Activated CD4-positive, alpha-beta T cell treated with anti-CD3 and anti-CD28 coated beads for 1 hour (primary cell): ENCODE results near the gene IGHMBP2.
A peak's percentile ranks its signal among the peaks of the same experiment; 100 is the strongest.
"Not testable (repeated sequence)": the region's sequence is repeated elsewhere in the genome, so short reads cannot be mapped to it uniquely, and the experiment has no call there.

ENCODE experiments used
- DNase-seq: peaks from one replicate; pipeline ENCODE4 v3.0.0-alpha.2; 2020

The IGHMBP2 gene

GRCh38 chr11:68903288-68904247 is at the start of gene IGHMBP2, which contains the start of gene MRPL21:
Gene IGHMBP2 (plus strand): TSS chr11:68903891. CDS start chr11:68903953, 62 bp downstream.
Gene MRPL21 (minus strand): TSS chr11:68903832. CDS start chr11:68903810, 22 bp downstream.
- peak; percentile 81 for DNase-seq

- DNase-seq: no peak
Measured at GRCh38 chr11:68854273-68854958, 49.3 kb upstream of the IGHMBP2 start.

- no peak for DNase-seq
Measured at GRCh38 chr11:68855205-68855981, 48.3 kb upstream of the IGHMBP2 start.

- not testable (repeated sequence) for DNase-seq
Measured at GRCh38 chr11:68856425-68857030, 47.2 kb upstream of the IGHMBP2 start.

- DNase-seq: no peak
Measured at GRCh38 chr11:68857037-68857586, 46.6 kb upstream of the IGHMBP2 start.

GRCh38 chr11:68859123-68859522 is 44.6 kb upstream of the IGHMBP2 start:
- no peak for DNase-seq

- no peak for DNase-seq
Measured at GRCh38 chr11:68862421-68862820, 41.3 kb upstream of the IGHMBP2 start.

GRCh38 chr11:68863553-68864265 is 40.0 kb upstream of the IGHMBP2 start:
- no peak for DNase-seq

- DNase-seq: no peak
Measured at GRCh38 chr11:68865241-68865640, 38.5 kb upstream of the IGHMBP2 start.

- DNase-seq: no peak
Measured at GRCh38 chr11:68867066-68867465, 36.6 kb upstream of the IGHMBP2 start.

GRCh38 chr11:68868221-68868835 is 35.4 kb upstream of the IGHMBP2 start:
- no peak for DNase-seq

GRCh38 chr11:68870470-68870869 is 33.2 kb upstream of the IGHMBP2 start:
- no peak for DNase-seq

- no peak for DNase-seq
Measured at GRCh38 chr11:68872216-68873003, 31.3 kb upstream of the IGHMBP2 start.

GRCh38 chr11:68878022-68878421 is 25.7 kb upstream of the IGHMBP2 start:
- DNase-seq: no peak

GRCh38 chr11:68880851-68881250 is 22.8 kb upstream of the IGHMBP2 start:
- no peak for DNase-seq

GRCh38 chr11:68881320-68881719 is 22.4 kb upstream of the IGHMBP2 start:
- DNase-seq: no peak

GRCh38 chr11:68882391-68882790 is 21.3 kb upstream of the IGHMBP2 start:
- no peak for DNase-seq

GRCh38 chr11:68884827-68885226 is 18.9 kb upstream of the IGHMBP2 start:
- not testable (repeated sequence) for DNase-seq

GRCh38 chr11:68889948-68890446 is 13.7 kb upstream of the IGHMBP2 start:
- DNase-seq: no peak
